PC-3 (cell line): ENCODE results near the gene MFN1. TPM values are rescaled to one million over a fixed set of nuclear protein-coding genes. Genes with fewer than 3 reads are reported as not detected.

Source experiments
- ATAC-seq: fragments of 200-7000 bp; cut with Tn5 transposase; 2 replicates; pipeline ENCODE4 v1.9.1; 2020; ENCODE audit warnings: mild to moderate bottlenecking, moderate library complexity
- BruUV-seq: library from RNA; stranded (reverse); fragments of 400-500 nt; replicated peaks from 2 replicates; lab custom pipeline; 2021; lab: Mats Ljungman, UMichigan
- CTCF ChIA-PET: fragments of 300-600 bp; sonication (Branson Sonifier 250); formaldehyde crosslinking; loops from one replicate; lab custom pipeline; 2022; ENCODE audit warnings: antibody characterized with exemption; lab: Charles Lee
- POLR2A ChIA-PET: fragments of 300-600 bp; sonication (Branson Sonifier 250); formaldehyde crosslinking; loops from one replicate; lab custom pipeline; 2022; ENCODE audit warnings: antibody characterized with exemption; ENCODE audit not compliant: unreplicated experiment; lab: Charles Lee
- DNase-seq: peaks from one replicate; pipeline ENCODE4 v3.0.0-alpha.2; 2015
- H2AFZ ChIP-seq: fragments of 300-600 bp; sonication (generic); 2 replicates; pipeline ENCODE4 v1.6.0; 2016; ENCODE audit warnings: antibody characterized with exemption, low read length
- H3F3A ChIP-seq: fragments of 300-600 bp; sonication (generic); one replicate; pipeline ENCODE4 v1.6.0; 2017; ENCODE audit warnings: antibody characterized with exemption, low read length, control low read depth, mild to moderate bottlenecking; ENCODE audit not compliant: unreplicated experiment
- H3K27ac ChIP-seq: fragments of 300-600 bp; sonication (generic); 2 replicates; pipeline ENCODE4 v1.5.1; 2016; ENCODE audit warnings: mild to moderate bottlenecking, low read length
- H3K27me3 ChIP-seq: fragments of 300-600 bp; sonication (generic); 2 replicates; pipeline ENCODE4 v1.6.1; 2016; ENCODE audit warnings: low read length, mixed read lengths
- H3K36me3 ChIP-seq: fragments of 300-600 bp; sonication (generic); 2 replicates; pipeline ENCODE4 v1.6.1; 2016; ENCODE audit warnings: low read depth, mixed run types, low read length, mixed read lengths
- H3K4me1 ChIP-seq: fragments of 300-600 bp; sonication (generic); 2 replicates; pipeline ENCODE4 v1.5.1; 2016; ENCODE audit warnings: low read length; ENCODE audit not compliant: insufficient read depth
- H3K4me2 ChIP-seq: fragments of 300-600 bp; sonication (generic); 2 replicates; pipeline ENCODE4 v1.6.0; 2016; ENCODE audit warnings: low read length
- H3K4me3 ChIP-seq: fragments of 300-600 bp; sonication (generic); 2 replicates; pipeline ENCODE4 v1.5.1; 2016; ENCODE audit warnings: mild to moderate bottlenecking, low read length, mixed read lengths
- H3K79me2 ChIP-seq: fragments of 300-600 bp; sonication (generic); 2 replicates; pipeline ENCODE4 v1.6.1; 2017; ENCODE audit warnings: low read length, mixed read lengths
- H3K9ac ChIP-seq: fragments of 300-600 bp; sonication (generic); 2 replicates; pipeline ENCODE4 v1.6.0; 2016; ENCODE audit warnings: mild to moderate bottlenecking, low read length
- H3K9me2 ChIP-seq: fragments of 300-600 bp; sonication (generic); replicated peaks from 2 replicates; pipeline ENCODE4 v1.6.1; 2016; ENCODE audit warnings: mixed run types, low read length, mixed read lengths
- H3K9me3 ChIP-seq: fragments of 300-600 bp; sonication (generic); 2 replicates; pipeline ENCODE4 v1.6.1; 2016; ENCODE audit warnings: low read length, mixed read lengths
- H4K20me1 ChIP-seq: fragments of 300-600 bp; sonication (generic); 2 replicates; pipeline ENCODE4 v1.6.1; 2016; ENCODE audit warnings: low read length, mixed read lengths
- EZH2 ChIP-seq: fragments of 300-600 bp; sonication (generic); IDR thresholded peaks from one replicate; pipeline ENCODE4 v1.6.1; 2017; ENCODE audit warnings: antibody characterized with exemption, mild to moderate bottlenecking, low read length; ENCODE audit not compliant: unreplicated experiment
- EZH2phosphoT487 ChIP-seq: fragments of 300-600 bp; sonication (generic); IDR thresholded peaks from 2 replicates; pipeline ENCODE4 v1.6.1; 2018; ENCODE audit warnings: mild to moderate bottlenecking, antibody characterized with exemption, low read length, borderline replicate concordance
- intact Hi-C: fragments of 100-400 bp; cut with micrococcal nuclease; formaldehyde crosslinking; loops from 2 replicates; pipeline ENCODE4 v1.9.0; 2023
- total RNA-seq: library from RNA; depleted of rRNA; stranded (reverse); fragments of >200 nt; gene quantifications from 2 replicates; pipeline ENCODE4 v1.2.3, GENCODE V29; 2014
- TF ChIP-seq, protein P1 (sequence below): fragments of 300-600 bp; sonication (generic); conservative IDR thresholded peaks from 2 replicates; pipeline ENCODE4 v1.5.1; 2017; ENCODE audit warnings: antibody characterized with exemption, low read depth, mild to moderate bottlenecking, low read length

The MFN1 gene
- total RNA-seq, 1 experiment from 2014 or later: 42.8 TPM

DNA sequence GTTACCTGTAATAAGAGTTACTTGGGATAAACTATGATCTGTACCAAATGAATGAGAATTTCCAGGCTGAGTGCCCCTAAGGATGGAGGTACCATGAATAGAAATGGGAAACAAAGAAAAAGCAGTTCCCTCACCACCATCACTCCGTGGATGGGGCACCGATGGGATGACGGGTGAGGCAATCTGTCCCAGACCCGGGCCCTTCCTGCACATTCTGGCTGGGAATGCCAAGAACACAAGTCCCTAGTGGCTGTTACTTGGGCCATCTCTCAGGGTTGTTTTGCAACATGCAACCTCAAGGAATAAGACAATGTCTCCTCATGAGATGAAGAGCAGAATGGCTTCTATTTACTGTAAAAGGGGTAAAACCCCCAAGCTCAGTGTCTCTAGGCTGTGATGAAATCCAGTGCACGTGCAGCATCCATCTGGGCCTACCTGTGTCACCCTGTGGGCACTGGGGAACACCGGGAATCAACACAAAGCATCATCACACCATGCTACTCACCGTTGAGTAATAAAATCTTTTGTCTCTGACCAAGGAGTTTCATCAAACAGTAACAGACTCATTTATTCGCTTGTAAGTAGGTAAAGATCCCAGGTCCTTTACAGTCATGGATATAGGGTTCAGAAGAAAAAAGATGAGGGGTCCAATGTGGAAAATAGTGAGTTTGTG, 81.5 kb downstream of the MFN1 start:
- H2AFZ ChIP-seq: no peak overlapping the region
- no peaks in the 10 kb centered on the region for H4K20me1 ChIP-seq
- TF ChIP-seq EZH2phosphoT487 (no peak), EZH2 (no peak)
- TF ChIP-seq, protein P1, sequence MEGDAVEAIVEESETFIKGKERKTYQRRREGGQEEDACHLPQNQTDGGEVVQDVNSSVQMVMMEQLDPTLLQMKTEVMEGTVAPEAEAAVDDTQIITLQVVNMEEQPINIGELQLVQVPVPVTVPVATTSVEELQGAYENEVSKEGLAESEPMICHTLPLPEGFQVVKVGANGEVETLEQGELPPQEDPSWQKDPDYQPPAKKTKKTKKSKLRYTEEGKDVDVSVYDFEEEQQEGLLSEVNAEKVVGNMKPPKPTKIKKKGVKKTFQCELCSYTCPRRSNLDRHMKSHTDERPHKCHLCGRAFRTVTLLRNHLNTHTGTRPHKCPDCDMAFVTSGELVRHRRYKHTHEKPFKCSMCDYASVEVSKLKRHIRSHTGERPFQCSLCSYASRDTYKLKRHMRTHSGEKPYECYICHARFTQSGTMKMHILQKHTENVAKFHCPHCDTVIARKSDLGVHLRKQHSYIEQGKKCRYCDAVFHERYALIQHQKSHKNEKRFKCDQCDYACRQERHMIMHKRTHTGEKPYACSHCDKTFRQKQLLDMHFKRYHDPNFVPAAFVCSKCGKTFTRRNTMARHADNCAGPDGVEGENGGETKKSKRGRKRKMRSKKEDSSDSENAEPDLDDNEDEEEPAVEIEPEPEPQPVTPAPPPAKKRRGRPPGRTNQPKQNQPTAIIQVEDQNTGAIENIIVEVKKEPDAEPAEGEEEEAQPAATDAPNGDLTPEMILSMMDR: no peak
- H3K4me1 ChIP-seq: no peaks in the 10 kb centered on the region
- H3K9ac ChIP-seq: no peak overlapping the region
- no peak for ATAC-seq
- no peak overlapping the region for H3K4me3 ChIP-seq
- no peaks in the 10 kb centered on the region for H3K79me2 ChIP-seq
- intact Hi-C loops: no loop called here
- no peak overlapping the region for H3K4me2 ChIP-seq
- H3K36me3 ChIP-seq: no peaks in the 10 kb centered on the region
- no peaks in the 10 kb centered on the region for H3F3A ChIP-seq
- no peaks in the 10 kb centered on the region for H3K9me3 ChIP-seq
- DNase-seq: no peak
- ChIA-PET CTCF (interaction anchor here (1.5 kb wide), 1 partner anchor 134 kb away, joined by 4 read pairs; the partner anchor contains the start of gene ACTL6A), POLR2A (no interaction called here)
- no peaks in the 10 kb centered on the region for H3K27me3 ChIP-seq
- no TSS peak for BruUV-seq
- no peaks in the 10 kb centered on the region for H3K9me2 ChIP-seq
- H3K27ac ChIP-seq: no peak overlapping the region

GRCh38 chr3:179430277-179430870, 82.9 kb downstream of the MFN1 start:
- DNase-seq (peak; percentile 19), ATAC-seq (peak; percentile 38; the same call in 1 of the 2 replicates)
- H3K9ac ChIP-seq: no peak overlapping the region
- no peaks in the 10 kb centered on the region for H4K20me1 ChIP-seq
- no peak overlapping the region for H2AFZ ChIP-seq
- H3K9me3 ChIP-seq: no peaks in the 10 kb centered on the region
- POLR2A ChIA-PET: no interaction called here
- no peaks in the 10 kb centered on the region for H3K79me2 ChIP-seq
- H3K36me3 ChIP-seq: no peaks in the 10 kb centered on the region
- TF ChIP-seq, protein P1: no peak
- no peak for TF ChIP-seq EZH2
- no peak for TF ChIP-seq EZH2phosphoT487
- intact Hi-C loops: no loop called here
- CTCF ChIA-PET: interaction anchor here (1.5 kb wide), 1 partner anchor 132 kb away, joined by 4 read pairs; the partner anchor contains the start of gene ACTL6A
- no peaks in the 10 kb centered on the region for H3F3A ChIP-seq
- H3K4me3 ChIP-seq: no peak overlapping the region
- no peak overlapping the region for H3K4me2 ChIP-seq
- no peaks in the 10 kb centered on the region for H3K27me3 ChIP-seq
- no TSS peak for BruUV-seq
- H3K4me1 ChIP-seq: no peaks in the 10 kb centered on the region
- no peaks in the 10 kb centered on the region for H3K9me2 ChIP-seq
- H3K27ac ChIP-seq: no peak overlapping the region

DNA sequence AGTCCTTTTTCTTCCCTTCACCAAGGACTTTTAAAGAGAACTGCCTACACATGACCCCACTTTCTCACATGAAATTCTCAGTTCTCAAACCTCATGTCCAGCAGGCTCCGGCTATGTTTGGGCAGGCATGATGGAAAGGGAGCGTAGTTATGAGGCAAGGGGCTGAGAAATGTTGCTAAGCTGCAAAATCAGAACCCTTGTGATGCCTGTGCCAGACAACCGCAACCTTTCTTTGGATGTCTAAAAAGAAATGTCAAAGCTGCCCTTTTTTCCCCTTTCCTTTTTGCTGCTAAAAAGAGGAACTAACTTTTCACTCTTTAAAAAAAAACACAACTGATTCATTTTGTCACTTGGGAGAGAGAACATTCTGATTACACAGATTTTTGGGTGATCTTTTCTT, 84.5 kb downstream of the MFN1 start:
- ChIA-PET POLR2A (no interaction called here), CTCF (no interaction called here)
- TF ChIP-seq, protein P1: no peak
- TF ChIP-seq EZH2phosphoT487 (no peak), EZH2 (no peak)
- no TSS peak for BruUV-seq
- H3K4me2 ChIP-seq: no peak overlapping the region
- H3K79me2 ChIP-seq: no peaks in the 10 kb centered on the region
- H3F3A ChIP-seq: no peaks in the 10 kb centered on the region
- H3K36me3 ChIP-seq: no peaks in the 10 kb centered on the region
- H3K9ac ChIP-seq: no peak overlapping the region
- no peak overlapping the region for H3K4me3 ChIP-seq
- H2AFZ ChIP-seq: no peak overlapping the region
- H3K9me2 ChIP-seq: no peaks in the 10 kb centered on the region
- H3K4me1 ChIP-seq: no peaks in the 10 kb centered on the region
- ATAC-seq (no peak), DNase-seq (no peak)
- H4K20me1 ChIP-seq: no peaks in the 10 kb centered on the region
- no peak overlapping the region for H3K27ac ChIP-seq
- intact Hi-C loops: no loop called here
- H3K9me3 ChIP-seq: no peaks in the 10 kb centered on the region
- H3K27me3 ChIP-seq: no peaks in the 10 kb centered on the region
